ENCODE measurements around the gene ZNF195.
"Not testable (repeated sequence)": the region's sequence is repeated elsewhere in the genome, so short reads cannot be mapped to it uniquely, and the experiment has no call there.

Gene ZNF195

GRCh38 chr11:3402181-3402860, 23.4 kb upstream of the ZNF195 start:
- DNase-seq = not testable (repeated sequence)

DNA sequence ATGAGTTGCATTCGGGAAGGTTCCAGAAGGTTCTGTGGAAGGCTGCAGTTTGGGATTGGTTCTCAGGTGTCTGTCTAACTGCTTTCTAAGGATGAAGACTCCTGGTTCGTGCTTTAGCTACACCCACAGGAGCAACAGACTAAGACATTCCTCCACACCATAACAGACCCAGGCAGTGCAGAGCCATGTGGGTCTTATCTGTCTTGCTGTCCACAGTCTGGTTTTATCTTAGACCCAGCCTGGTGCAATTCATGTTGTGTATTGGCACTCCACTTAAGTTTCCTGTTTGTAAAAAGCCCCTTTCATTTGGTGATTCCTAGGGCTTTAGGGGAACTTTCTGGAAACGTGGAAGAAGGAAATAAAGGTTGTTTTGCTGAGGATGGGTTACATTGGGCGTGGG, 22.1 kb upstream of the ZNF195 start:
- not testable (repeated sequence) for DNase-seq

- DNase-seq = not testable (repeated sequence)
Measured at GRCh38 chr11:3398509-3398908, 19.6 kb upstream of the ZNF195 start.

- DNase-seq = not testable (repeated sequence)
Measured at GRCh38 chr11:3398106-3398505, 19.2 kb upstream of the ZNF195 start.

DNA sequence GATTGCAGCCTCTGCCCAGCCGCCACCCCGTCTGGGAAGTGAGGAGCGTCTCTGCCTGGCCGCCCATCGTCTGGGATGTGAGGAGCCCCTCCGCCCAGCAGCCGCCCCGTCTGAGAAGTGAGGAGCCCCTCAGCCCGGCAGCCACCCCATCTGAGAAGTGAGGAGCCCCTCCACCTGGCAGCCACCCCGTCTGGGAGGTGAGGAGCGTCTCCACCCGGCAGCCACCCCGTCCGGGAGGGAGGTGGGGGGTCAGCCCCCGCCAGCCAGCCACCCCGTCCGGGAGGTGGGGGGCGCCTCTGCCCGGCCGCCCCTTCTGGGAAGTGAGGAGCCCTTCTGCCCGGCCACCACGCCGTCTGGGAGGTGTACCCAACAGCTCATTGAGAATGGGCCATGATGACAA, 18.3 kb upstream of the ZNF195 start:
- DNase-seq = not testable (repeated sequence)

GRCh38 chr11:3395468-3395867, 16.5 kb upstream of the ZNF195 start:
- DNase-seq = not testable (repeated sequence)

DNA sequence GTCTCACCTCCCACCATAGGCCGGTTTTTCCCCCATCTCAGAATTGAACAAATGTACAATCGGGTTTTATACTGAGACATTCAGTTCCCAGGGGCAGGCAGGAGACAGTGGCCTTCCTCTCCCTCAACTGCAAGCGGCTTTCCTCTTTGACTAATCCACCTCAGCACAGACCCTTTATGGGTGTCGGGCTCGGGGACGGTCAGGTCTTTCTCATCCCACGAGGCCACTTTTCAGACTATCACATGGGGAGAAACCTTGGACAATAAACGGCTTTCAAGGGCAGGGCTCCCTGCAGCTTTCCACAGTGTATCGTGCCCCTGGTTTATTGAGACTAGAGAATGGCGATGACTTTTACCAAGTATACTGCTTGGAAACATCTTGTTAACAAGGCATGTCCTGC, 16.0 kb upstream of the ZNF195 start:
- not testable (repeated sequence) for DNase-seq

GRCh38 chr11:3393450-3393849, 14.5 kb upstream of the ZNF195 start:
- DNase-seq = not testable (repeated sequence)

- no peak for DNase-seq
Measured at GRCh38 chr11:3382613-3383285, 3.8 kb upstream of the ZNF195 start.

GRCh38 chr11:3381794-3382193, 2.8 kb upstream of the ZNF195 start:
- DNase-seq = no peak

DNA sequence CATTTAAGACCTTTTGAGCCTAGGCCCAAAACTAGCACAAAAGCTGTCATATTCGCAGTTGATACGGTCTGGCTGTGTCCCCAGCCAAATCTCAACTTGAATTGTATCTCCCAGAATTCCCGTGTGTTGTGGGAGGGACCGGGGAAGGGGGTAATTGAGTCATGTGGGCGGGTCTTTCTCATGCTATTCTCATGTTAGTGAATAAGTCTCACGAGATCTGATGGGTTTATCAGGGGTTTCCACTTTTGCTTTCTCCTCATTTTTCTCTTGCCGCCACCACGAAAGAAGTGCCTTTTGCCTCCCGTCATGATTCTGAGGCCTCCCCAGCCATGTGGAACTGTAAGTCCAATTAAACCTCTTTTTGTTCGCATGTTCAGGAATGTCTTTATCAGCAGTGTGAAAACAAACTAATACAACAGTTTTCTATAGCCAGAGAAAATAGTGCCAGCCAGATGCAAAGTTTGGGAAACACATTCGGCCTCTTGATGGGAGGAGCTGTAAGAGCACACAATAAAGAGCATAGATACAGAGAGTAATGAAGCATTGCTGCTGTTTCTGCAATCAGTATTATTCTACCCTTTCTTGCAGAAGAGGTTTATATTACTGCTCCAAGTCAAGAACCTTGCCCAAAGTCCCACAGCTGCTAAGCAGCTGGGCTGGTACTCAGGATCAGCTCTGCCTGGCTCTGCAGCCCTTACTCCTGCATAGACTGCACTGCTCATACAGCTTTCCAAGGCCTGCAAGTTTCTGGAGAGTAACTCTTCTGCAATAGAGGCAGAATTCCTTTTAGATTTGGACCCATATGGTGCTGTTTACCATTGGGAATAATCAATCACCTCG, 2.0 kb upstream of the ZNF195 start:
- DNase-seq = no peak

- DNase-seq = no peak
Measured at GRCh38 chr11:3375552-3375951, 3.4 kb downstream of the ZNF195 start.

DNA sequence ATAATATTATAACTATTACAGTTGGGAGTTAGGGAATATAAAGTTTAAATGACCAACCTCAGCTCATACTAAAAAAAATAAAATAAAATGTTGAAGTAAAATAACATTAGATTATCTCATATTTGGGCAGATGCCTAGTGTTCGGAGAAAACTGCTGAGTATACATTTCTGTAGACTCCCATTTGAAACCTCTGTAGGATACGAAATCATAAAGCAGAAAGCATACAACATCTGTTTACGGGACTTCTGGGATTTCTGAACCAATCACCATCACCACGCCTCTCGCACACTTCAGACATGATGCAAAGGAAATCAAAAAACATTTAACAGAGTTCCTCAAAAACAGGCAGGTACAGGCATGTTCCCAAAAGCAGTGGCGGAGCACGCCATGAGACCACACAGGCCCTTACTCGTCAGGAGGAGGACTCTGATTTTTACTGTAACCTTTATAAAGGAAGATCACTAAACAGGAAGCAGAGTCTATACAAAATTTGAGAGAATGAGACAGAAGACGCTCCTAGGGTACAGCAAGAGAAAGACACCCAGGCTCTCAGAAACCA, 8.6 kb downstream of the ZNF195 start:
- no peak for DNase-seq

GRCh38 chr11:3369366-3369765, 9.6 kb downstream of the ZNF195 start:
- no peak for DNase-seq

GRCh38 chr11:3368199-3368598, 10.7 kb downstream of the ZNF195 start:
- no peak for DNase-seq

- no peak for DNase-seq
Measured at GRCh38 chr11:3367221-3367620, 11.7 kb downstream of the ZNF195 start.

DNA sequence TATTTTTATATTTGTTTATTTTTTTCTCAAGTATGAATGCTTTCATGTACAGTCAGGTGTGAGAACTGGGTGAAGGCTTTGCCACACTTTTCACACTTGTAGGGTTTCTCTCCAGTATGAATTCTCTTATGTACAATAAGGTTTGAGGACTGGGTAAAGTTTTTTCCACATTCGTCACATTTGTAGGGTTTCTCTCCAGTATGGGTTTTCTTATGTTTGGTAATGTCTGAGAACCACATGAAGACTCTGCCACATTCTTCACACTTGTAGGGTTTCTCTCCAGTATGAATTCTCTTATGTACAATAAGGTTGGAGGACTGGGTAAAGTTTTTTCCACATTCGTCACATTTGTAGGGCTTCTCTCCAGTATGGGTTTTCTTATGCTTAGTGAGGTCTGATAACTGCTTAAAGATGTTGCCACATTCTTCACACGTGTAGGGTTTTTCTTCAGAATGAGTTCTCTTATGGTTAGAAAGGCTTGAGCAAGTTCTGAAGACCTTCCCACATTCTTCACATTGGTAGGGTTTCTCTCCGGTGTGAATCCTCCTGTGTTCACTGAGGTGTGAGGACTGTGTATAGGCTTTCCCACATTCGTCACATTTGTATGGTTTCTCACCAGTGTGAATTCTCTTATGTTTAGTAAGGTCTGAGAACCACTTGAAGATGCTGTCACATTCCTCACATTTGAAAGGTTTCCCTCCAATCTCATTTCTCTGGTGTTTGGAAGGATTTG, 19.7 kb downstream of the ZNF195 start:
- no peak for DNase-seq

DNA sequence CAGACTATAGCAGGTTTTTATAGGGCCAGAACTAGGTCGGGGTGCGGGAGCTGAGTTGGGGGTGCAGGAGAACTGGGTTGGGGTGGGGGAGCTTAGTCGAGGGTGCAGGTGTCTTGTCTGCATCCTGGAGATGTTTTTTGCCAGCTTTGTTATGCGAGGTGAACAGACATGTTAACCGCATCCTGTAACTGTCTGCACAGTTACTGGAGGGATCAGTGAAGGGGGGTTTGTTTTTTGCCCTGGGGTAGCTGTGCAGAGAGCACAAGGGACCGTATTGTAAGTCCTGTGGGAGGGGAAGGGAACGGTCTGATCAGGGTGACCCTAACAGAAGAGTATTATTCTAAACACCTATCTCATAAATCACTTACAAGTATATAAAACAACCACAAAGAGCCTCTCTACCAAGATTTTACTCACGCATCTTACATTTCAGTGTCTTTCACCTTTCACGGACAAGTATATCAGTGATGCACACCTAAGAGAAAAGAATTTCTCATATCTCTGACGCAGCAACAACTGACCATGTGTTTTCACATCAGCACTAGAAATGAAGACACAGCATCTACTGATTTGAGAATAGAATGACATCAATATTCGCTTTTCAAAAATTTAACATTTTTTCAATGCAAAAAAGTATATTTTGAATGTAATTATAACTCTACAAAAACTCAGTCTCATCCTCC, 20.8 kb downstream of the ZNF195 start:
- no peak for DNase-seq

- DNase-seq = no peak
Measured at GRCh38 chr11:3357302-3357701, 21.6 kb downstream of the ZNF195 start.

GRCh38 chr11:3356858-3357257, 22.1 kb downstream of the ZNF195 start:
- DNase-seq = no peak

GRCh38 chr11:3353066-3353465, 25.9 kb downstream of the ZNF195 start:
- no peak for DNase-seq

- no peak for DNase-seq
Measured at GRCh38 chr11:3347127-3347526, 31.8 kb downstream of the ZNF195 start.

Data from CD4-positive, alpha-beta T cell treated with Interferon alpha-2 for 1 hour (primary cell).